GM20000 (cell line): ENCODE data around the gene GJB1.

ENCODE experiments used
- DNase-seq: peaks from one replicate; pipeline ENCODE4 v3.0.0; 2012; ENCODE audit warnings: low spot score
- TF ChIP-seq, protein P1 (sequence below): IDR thresholded peaks from 2 replicates; pipeline ENCODE4 v1.5.1; 2012; ENCODE audit warnings: mild to moderate bottlenecking, control low read depth; ENCODE audit errors: extremely low read depth, missing control alignments

The GJB1 gene

DNA sequence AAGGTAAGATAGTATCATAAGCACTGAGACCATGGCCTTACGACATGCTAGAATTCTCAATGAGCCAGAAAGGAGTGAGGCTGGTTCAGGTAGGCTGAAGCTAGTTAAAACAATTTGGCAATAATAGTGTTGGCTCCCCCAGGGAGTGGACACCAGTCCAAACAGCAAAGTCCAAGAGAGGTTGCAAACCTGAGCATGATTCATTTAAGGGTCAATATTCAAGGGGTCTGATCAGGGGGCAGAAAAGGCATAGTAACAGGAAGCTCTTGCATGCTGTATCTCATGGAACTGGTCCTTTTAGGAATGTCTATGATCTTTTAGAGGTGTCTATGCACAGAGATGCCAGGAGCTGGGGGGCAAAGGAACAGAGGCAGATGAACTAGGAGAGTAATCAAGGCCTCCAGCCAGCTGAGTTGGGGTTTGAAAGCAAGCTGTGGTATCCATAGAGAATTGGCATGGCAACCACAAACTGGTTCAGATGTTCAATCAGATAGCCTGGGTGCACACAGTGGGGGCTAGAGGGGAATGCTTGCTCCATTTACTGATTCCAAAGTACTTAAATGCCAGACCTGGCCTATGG lies 5.1 kb downstream of the GJB1 start:
- DNase-seq: no peak
- TF ChIP-seq, protein P1, sequence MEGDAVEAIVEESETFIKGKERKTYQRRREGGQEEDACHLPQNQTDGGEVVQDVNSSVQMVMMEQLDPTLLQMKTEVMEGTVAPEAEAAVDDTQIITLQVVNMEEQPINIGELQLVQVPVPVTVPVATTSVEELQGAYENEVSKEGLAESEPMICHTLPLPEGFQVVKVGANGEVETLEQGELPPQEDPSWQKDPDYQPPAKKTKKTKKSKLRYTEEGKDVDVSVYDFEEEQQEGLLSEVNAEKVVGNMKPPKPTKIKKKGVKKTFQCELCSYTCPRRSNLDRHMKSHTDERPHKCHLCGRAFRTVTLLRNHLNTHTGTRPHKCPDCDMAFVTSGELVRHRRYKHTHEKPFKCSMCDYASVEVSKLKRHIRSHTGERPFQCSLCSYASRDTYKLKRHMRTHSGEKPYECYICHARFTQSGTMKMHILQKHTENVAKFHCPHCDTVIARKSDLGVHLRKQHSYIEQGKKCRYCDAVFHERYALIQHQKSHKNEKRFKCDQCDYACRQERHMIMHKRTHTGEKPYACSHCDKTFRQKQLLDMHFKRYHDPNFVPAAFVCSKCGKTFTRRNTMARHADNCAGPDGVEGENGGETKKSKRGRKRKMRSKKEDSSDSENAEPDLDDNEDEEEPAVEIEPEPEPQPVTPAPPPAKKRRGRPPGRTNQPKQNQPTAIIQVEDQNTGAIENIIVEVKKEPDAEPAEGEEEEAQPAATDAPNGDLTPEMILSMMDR: no peak

DNA sequence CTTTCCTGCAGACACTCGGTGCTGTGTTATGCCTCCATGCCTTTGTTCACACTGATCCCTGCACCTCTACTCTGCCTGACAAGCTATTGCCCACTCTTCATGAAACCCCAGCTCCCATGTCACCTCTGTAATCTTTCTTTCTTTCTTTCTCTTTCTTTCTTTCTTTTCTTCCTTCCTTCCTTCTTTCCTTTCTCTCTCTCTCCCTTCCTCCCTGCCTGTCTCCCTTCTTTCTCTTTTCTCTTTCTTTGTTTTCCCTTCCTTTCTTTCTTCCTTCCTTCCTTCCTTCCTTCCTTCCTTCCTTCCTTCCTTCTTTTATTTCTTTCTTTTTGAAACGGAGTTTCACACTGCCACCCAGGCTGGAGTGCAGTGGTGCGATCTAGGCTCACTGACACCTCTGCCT lies 12.5 kb downstream of the GJB1 start:
- TF ChIP-seq, protein P1: no peak
- DNase-seq: no peak

DNA sequence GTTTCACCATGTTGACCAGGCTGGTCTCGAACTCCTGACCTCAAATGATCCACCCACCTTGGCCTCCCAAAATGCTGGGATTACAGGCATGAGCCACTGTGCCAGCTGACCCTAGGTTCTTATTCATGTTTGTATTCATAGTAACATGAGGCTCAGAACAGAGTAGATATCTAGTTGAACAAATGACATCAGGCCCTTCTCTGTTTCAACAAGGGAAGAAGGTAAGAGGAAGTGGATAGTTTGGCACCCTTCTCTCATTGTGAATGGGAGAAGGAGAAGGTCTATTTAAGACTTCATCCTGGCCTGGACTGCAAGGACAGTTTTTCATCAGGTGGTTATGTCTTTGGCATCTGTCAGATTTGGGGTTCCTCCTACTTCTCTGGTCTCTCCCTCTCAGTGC lies 13.8 kb downstream of the GJB1 start:
- TF ChIP-seq, protein P1: no peak
- DNase-seq: no peak

DNA sequence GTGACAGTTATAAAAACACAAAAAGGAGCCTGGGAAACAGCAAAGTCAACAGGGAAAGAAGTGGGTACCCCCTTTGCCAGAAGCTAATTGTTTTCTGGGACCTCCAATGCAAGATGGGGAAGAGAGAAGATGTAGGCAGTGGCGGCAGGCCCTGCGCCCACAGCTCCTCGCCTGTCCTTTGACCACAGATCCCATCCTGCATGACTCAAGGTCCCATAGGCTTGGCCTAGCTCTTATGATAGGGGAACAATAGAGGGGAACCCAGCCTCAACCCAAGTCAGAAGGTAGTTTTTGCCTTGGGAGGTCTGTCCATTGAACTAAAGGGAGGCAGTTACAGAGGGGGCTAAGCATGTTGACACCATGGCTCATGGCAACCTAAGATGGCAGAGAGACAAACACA lies 16.8 kb downstream of the GJB1 start:
- DNase-seq: no peak
- TF ChIP-seq, protein P1: no peak

DNA sequence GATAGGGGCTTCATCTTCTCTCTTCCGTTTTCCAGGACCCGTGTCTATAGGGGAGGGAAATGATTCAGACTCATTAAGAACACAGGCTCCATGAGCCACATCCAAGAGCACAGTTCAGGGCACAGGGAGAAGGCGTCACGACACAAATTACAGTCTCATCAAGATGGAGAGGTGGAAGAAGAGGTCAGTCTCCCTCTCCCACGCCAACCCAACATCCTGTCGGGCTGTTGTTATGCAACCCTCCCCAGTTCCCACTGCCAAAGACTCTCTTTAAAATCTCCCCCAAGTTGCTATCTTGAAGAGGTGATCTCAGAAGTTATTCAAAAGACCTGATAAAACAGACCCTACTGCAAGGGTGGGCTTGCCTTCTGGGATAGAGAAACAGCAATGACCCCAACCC lies 18.3 kb downstream of the GJB1 start:
- no peak for DNase-seq
- TF ChIP-seq, protein P1: no peak

DNA sequence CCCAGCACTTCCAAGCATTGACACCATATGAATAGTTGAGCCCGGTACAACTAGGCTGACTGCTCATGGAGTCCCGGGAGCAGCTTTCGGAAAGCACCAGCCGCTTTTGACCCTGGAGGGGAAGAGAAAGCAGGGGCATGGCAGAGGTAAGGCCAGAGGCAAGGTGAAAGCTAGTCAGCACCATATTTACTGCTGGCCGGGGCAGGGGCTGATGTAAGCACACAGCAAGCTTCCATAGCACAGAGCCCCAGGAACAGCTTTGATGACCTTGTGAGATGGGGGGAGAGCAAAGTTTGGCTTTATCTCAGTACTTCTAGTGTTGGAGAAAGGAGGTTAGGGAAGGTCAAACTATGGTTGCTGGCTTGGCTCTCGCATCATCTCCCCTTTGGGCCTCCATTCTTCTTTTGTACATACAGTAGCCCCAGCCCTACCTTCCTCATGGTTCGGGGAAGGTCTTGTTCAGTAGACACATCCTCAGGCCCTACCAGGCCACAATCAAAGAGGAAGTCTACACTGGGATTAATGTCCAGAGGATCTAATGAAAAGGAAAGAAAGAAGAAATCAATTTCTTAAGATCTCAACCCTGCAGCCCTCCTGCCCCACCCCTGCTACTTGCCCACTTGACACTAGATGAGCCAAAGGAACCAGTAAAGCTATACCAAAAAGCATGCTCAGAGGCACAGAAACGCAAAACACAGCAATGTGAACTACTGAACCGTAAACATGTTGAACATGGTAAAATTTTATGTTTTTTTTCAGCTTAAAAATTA lies 21.5 kb downstream of the GJB1 start:
- TF ChIP-seq, protein P1: no peak
- no peak for DNase-seq

DNA sequence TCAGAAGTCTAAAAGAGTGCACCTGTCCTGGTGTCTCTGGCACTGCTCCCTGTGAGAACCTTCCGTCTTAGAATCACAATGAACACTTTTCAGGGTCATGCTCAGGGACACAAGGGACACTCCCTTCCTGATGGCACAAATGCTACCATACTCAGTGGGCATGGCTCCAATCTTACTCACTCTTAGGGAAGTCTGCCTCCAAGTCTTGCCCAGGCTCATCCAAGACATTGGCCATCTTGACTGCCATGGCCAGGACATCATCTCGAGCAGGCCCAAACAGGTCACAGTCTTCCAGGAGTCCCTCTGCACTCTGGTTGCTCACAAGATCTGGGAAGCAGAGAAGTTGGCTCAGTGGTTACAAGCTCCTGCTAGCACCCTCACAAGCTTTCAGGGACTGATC lies 22.1 kb downstream of the GJB1 start:
- TF ChIP-seq, protein P1: no peak
- DNase-seq: no peak
